ENCODE measurements around the gene ZNRF1. TPM values are rescaled to one million over a fixed set of nuclear protein-coding genes. Genes with fewer than 3 reads are reported as not detected.

Gene ZNRF1
- total and polyA plus RNA-seq, 2 of the 8 experiments (the other 6 are each of a cell fraction or from before 2014, with no cell fraction given) = 33.5 to 52.9 TPM

DNA sequence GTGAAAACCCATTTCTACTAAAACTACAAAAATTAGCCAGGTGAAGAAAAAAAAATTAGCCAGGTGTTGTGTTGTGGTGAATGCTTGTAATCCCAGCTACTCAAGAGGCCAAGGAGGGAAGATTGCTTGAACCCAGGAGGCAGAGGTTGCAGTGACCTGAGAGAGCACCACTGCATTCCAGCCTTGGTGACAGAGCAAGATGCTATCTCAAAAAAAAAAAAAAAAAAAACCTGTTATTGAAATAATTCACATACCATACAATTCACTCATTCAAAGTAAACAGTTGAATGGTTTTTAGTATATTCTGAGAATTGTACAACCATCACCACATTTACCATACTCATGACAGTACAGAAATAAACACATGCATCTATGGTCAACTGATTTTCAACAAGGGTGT lies 31.0 kb downstream of the ZNRF1 start (continued):
- no peak for TF ChIP-seq HDAC6 (IDR thresholded peaks at IDR 0.05; ENCODE audit: low read depth, low read length)

GRCh38 chr16:75032655-75033054 lies 33.8 kb downstream of the ZNRF1 start:
- POLR2A ChIA-PET (ENCODE audit: partially characterized antibody) = no interaction called here
- TF ChIP-seq EZH2 (IDR thresholded peaks at IDR 0.05; ENCODE audit: low read depth, low read length, severe bottlenecking) (no peak), SAP30 (IDR thresholded peaks at IDR 0.05; ENCODE audit: insufficient read depth, insufficient replicate concordance, low read length) (no peak), POLR2A (IDR thresholded peaks at IDR 0.05; ENCODE audit: control extremely low read depth in 1 of 2, low read depth in 2 of 2, low read length in 2 of 2) (no peak), BRCA1 (IDR thresholded peaks at IDR 0.05; ENCODE audit: low read depth, low read length) (no peak), SUZ12 (IDR thresholded peaks at IDR 0.05; ENCODE audit: low read length) (no peak), ATF2 (IDR thresholded peaks at IDR 0.05; ENCODE audit: low read length) (no peak), SIX5 (IDR thresholded peaks at IDR 0.05; ENCODE audit: low read depth, low read length) (no peak), EGR1 (IDR thresholded peaks at IDR 0.05; ENCODE audit: borderline replicate concordance, low read depth, low read length) (no peak), JUND (IDR thresholded peaks at IDR 0.05; ENCODE audit: low read length) (no peak)
- TF ChIP-seq, protein P1, sequence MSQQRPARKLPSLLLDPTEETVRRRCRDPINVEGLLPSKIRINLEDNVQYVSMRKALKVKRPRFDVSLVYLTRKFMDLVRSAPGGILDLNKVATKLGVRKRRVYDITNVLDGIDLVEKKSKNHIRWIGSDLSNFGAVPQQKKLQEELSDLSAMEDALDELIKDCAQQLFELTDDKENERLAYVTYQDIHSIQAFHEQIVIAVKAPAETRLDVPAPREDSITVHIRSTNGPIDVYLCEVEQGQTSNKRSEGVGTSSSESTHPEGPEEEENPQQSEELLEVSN (IDR thresholded peaks at IDR 0.05) = no peak

More at GRCh38 chr16:75032655-75033054, 33.8 kb downstream of the ZNRF1 start:
- 0 out of 4 replicates have a peak, but pooled peaks cover 3 to 4% of the 10 kb centered on the region in 2 experiments for H3K9me3 ChIP-seq (ENCODE audit: insufficient read depth in 2 of 2, low read depth in 1 of 2, low read length in 1 of 2)
- no peak overlapping the region for H3K23ac ChIP-seq (ENCODE audit: insufficient read length)
- no peak for DNase-seq (ENCODE audit: low read depth in 1 of 2, low spot score in 2 of 2)
- H2AFZ ChIP-seq (ENCODE audit: low read length) = no peak overlapping the region
- H2BK12ac ChIP-seq (ENCODE audit: low read depth, low read length) = no peak overlapping the region
- H3K23me2 ChIP-seq (ENCODE audit: low read depth, low read length) = 0 out of 2 replicates have a peak, but pooled peaks cover 1% of the 10 kb centered on the region
- H4K5ac ChIP-seq (ENCODE audit: insufficient read length, low read depth, low read length) = no peak overlapping the region
- H3K4me2 ChIP-seq (ENCODE audit: insufficient read depth in 1 of 2, low read depth in 2 of 2, low read length in 2 of 2) = no peak overlapping the region
- H3K79me1 ChIP-seq (ENCODE audit: low read depth, low read length) = peaks cover 4% of the 10 kb centered on the region
- H4K20me1 ChIP-seq (replicated peaks in 1 of 2; ENCODE audit: control insufficient read depth in 1 of 2, insufficient read depth in 2 of 2, low read length in 2 of 2) = peaks cover 0 to 7% of the 10 kb centered on the region in 2 experiments
- H3K4ac ChIP-seq (replicated peaks; ENCODE audit: insufficient read length, low read depth, low read length) = no peak overlapping the region
- H2BK15ac ChIP-seq (ENCODE audit: low read length) = no peak overlapping the region
- no peak for FAIRE-seq
- H3K4me3 ChIP-seq (ENCODE audit: extremely low read depth in 1 of 4, insufficient read depth in 2 of 4, low read depth in 3 of 4, low read length in 4 of 4) = no peak overlapping the region
- H4K8ac ChIP-seq (ENCODE audit: extremely low read depth, insufficient read depth, low read length) = no peak overlapping the region
- H3K14ac ChIP-seq (ENCODE audit: insufficient read length) = no peak overlapping the region
- H3K56ac ChIP-seq (replicated peaks; ENCODE audit: insufficient read length, low read depth, low read length) = no peak overlapping the region
- CTCF ChIA-PET (ENCODE audit: partially characterized antibody) = interaction anchor here (1.4 to 1.6 kb wide), 2 partner anchors 38 to 64 kb away, joined by 3 to 5 read pairs; no protein-coding TSS in a partner anchor
- H2BK5ac ChIP-seq (ENCODE audit: low read depth, low read length) = no peak overlapping the region
- H3K79me2 ChIP-seq (ENCODE audit: control insufficient read depth in 1 of 2, insufficient read depth in 2 of 2, low read length in 2 of 2) = peaks cover 0 to 84% of the 10 kb centered on the region in 2 experiments
- no peak overlapping the region for H3K18ac ChIP-seq (ENCODE audit: extremely low read depth, low read length)
- no peak overlapping the region for H3K9ac ChIP-seq (replicated peaks in 1 of 4; ENCODE audit: extremely low read depth in 1 of 4, low read depth in 3 of 4, low read length in 3 of 4)
- H2BK20ac ChIP-seq (ENCODE audit: low read length) = no peak overlapping the region
- H2AK5ac ChIP-seq (ENCODE audit: low read depth, low read length) = no peak overlapping the region
- no peak overlapping the region for H2BK120ac ChIP-seq (replicated peaks; ENCODE audit: low read depth, low read length)
- H3K4me1 ChIP-seq (replicated peaks in 1 of 4; ENCODE audit: control insufficient read depth in 3 of 4, insufficient read depth in 4 of 4, low read length in 3 of 4) = no peaks in the 10 kb centered on the region; a peak in 1 of 7 replicates
- peaks cover 0 to 2% (median 0%) of the 10 kb centered on the region in 4 experiments; a peak in 2 of 8 replicates for H3K36me3 ChIP-seq (ENCODE audit: control insufficient read depth in 2 of 4, insufficient read depth in 4 of 4, low read length in 3 of 4)
- H4K91ac ChIP-seq (replicated peaks; ENCODE audit: insufficient read length, low read length) = no peak overlapping the region
- H3K27me3 ChIP-seq (replicated peaks in 1 of 4; ENCODE audit: control insufficient read depth in 3 of 4, extremely low read depth in 1 of 4, insufficient read depth in 3 of 4, low read length in 3 of 4) = no peaks in the 10 kb centered on the region
- no peak overlapping the region for H3K27ac ChIP-seq (ENCODE audit: low read depth, low read length)

All from H1 (cell line).